Adipose tissue (tissue), 3 donors: Measurements from ENCODE around the gene CHMP1A. TPM values are rescaled to one million over a fixed set of nuclear protein-coding genes. Genes with fewer than 3 reads are reported as not detected.

Experiments used
- H3K27ac ChIP-seq: one replicate; pipeline ENCODE4 v1.5.1; 2013; ENCODE audit warnings: low read depth, low read length
- WGBS, 3 donors: extraction: QIAGEN DNeasy Blood & Tissue Kit; methylation state at CpG; one replicate each; pipeline ENCODE4 v1.1.7; 2013; 5-methylcytosine and 5-hydroxymethylcytosine counted together
- polyA plus RNA-seq, 3 donors: library from polyadenylated mRNA; stranded (reverse); fragments of 200-250 nt; gene quantifications; one replicate each; pipeline ENCODE4 v1.2.3, GENCODE V29; 2013
- donor health status: healthy with polysubstance abuse.
- donor health status: Bipolar disorder and iron deficiency.
- donor health status: healthy.

The CHMP1A gene
- polyA plus RNA-seq, 3 donors: 34.9 to 59.4 (median 54.2) TPM

DNA sequence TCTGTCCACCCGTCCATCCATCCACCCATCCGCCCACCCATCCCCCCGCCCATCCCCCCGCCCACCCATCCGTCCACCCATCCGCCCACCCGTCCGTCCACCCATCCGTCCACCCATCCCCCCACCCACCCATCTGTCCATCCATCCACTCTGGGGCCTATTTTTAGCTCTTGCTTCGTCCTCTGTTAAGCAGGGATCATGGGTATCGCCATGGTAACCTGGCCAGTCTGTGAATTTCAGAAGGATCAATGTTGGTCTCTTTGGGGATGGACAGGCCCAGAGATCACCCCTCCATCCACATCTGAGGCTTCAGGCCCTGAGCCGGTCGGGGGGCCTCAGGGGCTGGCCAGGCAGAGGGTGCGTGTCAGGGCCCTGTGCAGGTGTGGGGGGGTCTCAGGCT is 59.3 kb downstream of the CHMP1A start:
- H3K27ac ChIP-seq: no peak overlapping the region
- 75 to 78% (median 77%) methylated on average over 13 to 14 of the region's 14 CpGs for WGBS, 3 donors

DNA sequence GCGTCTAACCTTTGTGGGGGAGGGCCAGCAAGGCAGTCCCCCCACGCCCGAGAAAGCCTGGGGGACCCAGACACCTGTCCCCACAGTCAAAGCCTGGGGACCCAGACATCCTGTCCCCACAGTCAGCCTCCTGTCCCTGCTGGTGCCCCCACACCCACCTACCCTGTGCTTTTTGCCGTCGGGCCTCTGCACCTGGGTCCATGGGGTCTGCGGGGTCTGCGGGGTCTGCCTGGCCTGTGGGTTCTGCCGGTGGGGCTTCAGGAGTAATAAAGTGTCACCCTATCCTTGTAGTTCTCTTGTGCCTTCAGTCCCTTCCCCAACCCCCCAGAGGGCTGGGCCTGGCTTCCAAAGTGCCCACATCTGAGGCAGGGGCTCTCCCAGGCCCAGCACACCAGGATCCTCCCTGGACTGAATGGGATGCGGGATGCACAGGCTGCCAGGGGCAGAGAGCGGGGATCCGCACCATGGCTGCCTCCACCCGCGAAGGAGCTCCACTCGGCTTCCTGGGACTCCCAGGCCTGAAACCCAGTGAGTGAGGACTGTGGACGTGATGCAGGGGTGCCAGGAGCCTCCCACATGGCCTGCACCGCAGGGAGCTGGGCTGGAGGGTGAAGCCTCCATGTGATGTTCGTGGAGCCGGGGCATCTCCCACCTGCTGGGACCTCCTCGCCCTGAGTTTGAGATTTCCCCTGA is 60.4 kb downstream of the CHMP1A start:
- 87 to 89% (median 88%) methylated on average over 19 of the region's 19 CpGs for WGBS, 3 donors

GRCh38 chr16:89596061-89596689 is 61.3 kb downstream of the CHMP1A start:
- no peak overlapping the region for H3K27ac ChIP-seq
- WGBS, 3 donors: 84 to 89% (median 88%) methylated on average over 25 of the region's 25 CpGs

More for the DNA sequence above, 60.4 kb downstream of the CHMP1A start:
- no peak overlapping the region for H3K27ac ChIP-seq

GRCh38 chr16:89595330-89596060 is 62.0 kb downstream of the CHMP1A start:
- WGBS, 3 donors: 92 to 94% (median 93%) methylated on average over 40 to 47 of the region's 47 CpGs
- H3K27ac ChIP-seq: no peak overlapping the region

Other genes starting within 250 kb of the CHMP1A start
- gene ANKRD11, start 167.1 kb downstream of the CHMP1A start, polyA plus RNA-seq: 10 to 100 TPM; 24.9 to 53.9 (median 48.4) TPM
- 10 to 100 TPM; 38.4 to 62.0 (median 61.1) TPM for gene SPG7, start 149.3 kb downstream of the CHMP1A start, polyA plus RNA-seq
- 1,000 to 10,000 TPM; 5,860 to 8,120 (median 6,597) TPM for gene RPL13, start 97.0 kb downstream of the CHMP1A start, polyA plus RNA-seq
- gene CPNE7, start 82.0 kb downstream of the CHMP1A start, polyA plus RNA-seq: under 1 TPM in 2 of 3 donors, not detected in 1; 0.28 to 0.65 TPM
- 100 to 1,000 TPM in 1 of 3 donors, under 1 TPM in 2; 0.16 to 133 (median 0.34) TPM for gene DPEP1, start 44.1 kb downstream of the CHMP1A start, polyA plus RNA-seq
- gene SPATA33, start 128 bp upstream of the CHMP1A start, polyA plus RNA-seq: 1 to 10 TPM; 2.7 to 3.1 (median 2.8) TPM
- 10 to 100 TPM; 58.4 to 66.1 (median 59.4) TPM for gene CDK10, start 29.0 kb upstream of the CHMP1A start, polyA plus RNA-seq
- gene SPATA2L, start 44.0 kb upstream of the CHMP1A start, polyA plus RNA-seq: 10 to 100 TPM in 2 of 3 donors, 1 to 10 TPM in 1; 7.3 to 22.6 (median 11.6) TPM
- 10 to 100 TPM in 2 of 3 donors, 1 to 10 TPM in 1; 5.9 to 19.8 (median 17.3) TPM for gene VPS9D1, start 63.2 kb upstream of the CHMP1A start, polyA plus RNA-seq
- 10 to 100 TPM; 10.7 to 22.5 (median 20.1) TPM for gene ZNF276, start 63.8 kb upstream of the CHMP1A start, polyA plus RNA-seq
- 1 to 10 TPM; 1.3 to 2.8 (median 2.0) TPM for gene FANCA, start 158.9 kb upstream of the CHMP1A start, polyA plus RNA-seq
- gene SPIRE2, start 170.8 kb upstream of the CHMP1A start, polyA plus RNA-seq: 1 to 10 TPM; 1.5 to 3.4 (median 2.2) TPM
- gene TCF25, start 215.9 kb upstream of the CHMP1A start, polyA plus RNA-seq: 100 to 1,000 TPM in 1 of 3 donors, 10 to 100 TPM in 2; 88.9 to 122 (median 99.0) TPM